DOHH2 (cell line): ENCODE data around the gene SPCS2.
A peak's percentile ranks its signal among the peaks of the same experiment; 100 is the strongest.

Source experiments
- H3F3A ChIP-seq: fragments of 200-600 bp; sonication (generic), shearing (Covaris generic); 2 replicates; pipeline ENCODE4 v1.6.0; 2016; ENCODE audit warnings: antibody characterized with exemption, mild to moderate bottlenecking; ENCODE audit not compliant: control insufficient read depth, insufficient read depth
- H3K27ac ChIP-seq: fragments of 200-600 bp; sonication (generic); 2 replicates; pipeline ENCODE4 v1.5.1; 2014; ENCODE audit warnings: low read depth, mild to moderate bottlenecking, low read length, moderate library complexity
- H3K27me3 ChIP-seq: fragments of 200-600 bp; sonication (generic); 2 replicates; pipeline ENCODE4 v1.6.1; 2014; ENCODE audit warnings: mild to moderate bottlenecking, low read length, mixed read lengths; ENCODE audit not compliant: control insufficient read depth
- H3K36me3 ChIP-seq: fragments of 200-600 bp; sonication (generic); 2 replicates; pipeline ENCODE4 v1.6.1; 2014; ENCODE audit warnings: mild to moderate bottlenecking, low read length, moderate library complexity, mixed read lengths; ENCODE audit not compliant: control insufficient read depth
- H3K4me1 ChIP-seq: fragments of 200-600 bp; sonication (generic); 2 replicates; pipeline ENCODE4 v1.6.1; 2014; ENCODE audit warnings: mild to moderate bottlenecking, low read length, mixed read lengths; ENCODE audit not compliant: control insufficient read depth
- H3K4me2 ChIP-seq: fragments of 200-600 bp; sonication (generic); 2 replicates; pipeline ENCODE4 v1.6.0; 2014; ENCODE audit warnings: mild to moderate bottlenecking, low read length, moderate library complexity
- H3K4me3 ChIP-seq: fragments of 200-600 bp; sonication (generic); 2 replicates; pipeline ENCODE4 v1.5.1; 2014; ENCODE audit warnings: mild to moderate bottlenecking, low read length, mixed read lengths
- H3K79me2 ChIP-seq: fragments of 200-600 bp; sonication (generic); 2 replicates; pipeline ENCODE4 v1.6.1; 2014; ENCODE audit warnings: mild to moderate bottlenecking, low read length, mixed read lengths; ENCODE audit not compliant: control insufficient read depth
- H3K9me2 ChIP-seq: fragments of 200-600 bp; sonication (generic); replicated peaks from 2 replicates; pipeline ENCODE4 v1.6.1; 2014; ENCODE audit warnings: mild to moderate bottlenecking, low read length, mixed read lengths; ENCODE audit not compliant: control insufficient read depth
- H3K9me3 ChIP-seq: fragments of 200-600 bp; sonication (generic); 2 replicates; pipeline ENCODE4 v1.6.1; 2014; ENCODE audit warnings: antibody characterized with exemption, low read length, mixed read lengths; ENCODE audit not compliant: control insufficient read depth, insufficient read depth
- H4K20me1 ChIP-seq: fragments of 200-600 bp; sonication (generic); 2 replicates; pipeline ENCODE4 v1.6.0; 2014; ENCODE audit warnings: low read depth, mild to moderate bottlenecking, antibody characterized with exemption, low read length, moderate library complexity; ENCODE audit not compliant: control insufficient read depth, insufficient read depth
- EZH2phosphoT487 ChIP-seq: fragments of 200-600 bp; sonication (generic); IDR thresholded peaks from 2 replicates; pipeline ENCODE4 v1.6.1; 2017; ENCODE audit warnings: borderline replicate concordance, mild to moderate bottlenecking, antibody characterized with exemption, low read length, moderate library complexity, mixed read lengths
- TF ChIP-seq, protein P1 (sequence below): fragments of 200-600 bp; sonication (generic); IDR thresholded peaks from one replicate; pipeline ENCODE4 v1.5.1; 2014; ENCODE audit warnings: antibody characterized with exemption, mild to moderate bottlenecking, low read depth, low read length; ENCODE audit not compliant: poor library complexity, severe bottlenecking

Gene SPCS2

DNA sequence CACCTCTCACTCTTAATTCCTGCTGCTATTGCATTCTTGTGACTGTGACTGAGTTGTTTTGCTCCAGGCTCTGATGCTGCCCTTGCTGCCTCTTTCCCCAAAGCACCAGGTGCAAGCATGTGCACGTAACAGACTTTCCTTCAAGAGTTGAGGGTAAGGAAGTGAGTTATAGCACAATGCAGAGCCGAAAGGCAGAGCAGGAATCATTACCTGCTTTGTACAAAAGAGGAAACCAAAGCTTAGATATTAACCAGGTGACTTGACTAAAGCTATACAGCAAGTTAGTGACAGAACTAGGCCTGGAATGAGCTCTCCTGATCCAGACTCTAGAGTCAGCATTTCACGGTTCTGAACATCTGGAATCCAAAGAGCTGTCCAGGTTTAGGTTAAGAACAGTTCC lies 73.2 kb downstream of the SPCS2 start:
- Histone ChIP-seq H3K9me3 (no peaks in the 10 kb centered on the region), H3K36me3 (no peaks in the 10 kb centered on the region), H3K4me2 (no peak overlapping the region), H3K4me1 (no peaks in the 10 kb centered on the region), H3K79me2 (no peaks in the 10 kb centered on the region), H4K20me1 (no peaks in the 10 kb centered on the region), H3K27ac (no peak overlapping the region), H3K9me2 (no peaks in the 10 kb centered on the region), H3K4me3 (no peak overlapping the region), H3F3A (no peaks in the 10 kb centered on the region), H3K27me3 (no peaks in the 10 kb centered on the region)
- no peak for TF ChIP-seq EZH2phosphoT487
- TF ChIP-seq, protein P1, sequence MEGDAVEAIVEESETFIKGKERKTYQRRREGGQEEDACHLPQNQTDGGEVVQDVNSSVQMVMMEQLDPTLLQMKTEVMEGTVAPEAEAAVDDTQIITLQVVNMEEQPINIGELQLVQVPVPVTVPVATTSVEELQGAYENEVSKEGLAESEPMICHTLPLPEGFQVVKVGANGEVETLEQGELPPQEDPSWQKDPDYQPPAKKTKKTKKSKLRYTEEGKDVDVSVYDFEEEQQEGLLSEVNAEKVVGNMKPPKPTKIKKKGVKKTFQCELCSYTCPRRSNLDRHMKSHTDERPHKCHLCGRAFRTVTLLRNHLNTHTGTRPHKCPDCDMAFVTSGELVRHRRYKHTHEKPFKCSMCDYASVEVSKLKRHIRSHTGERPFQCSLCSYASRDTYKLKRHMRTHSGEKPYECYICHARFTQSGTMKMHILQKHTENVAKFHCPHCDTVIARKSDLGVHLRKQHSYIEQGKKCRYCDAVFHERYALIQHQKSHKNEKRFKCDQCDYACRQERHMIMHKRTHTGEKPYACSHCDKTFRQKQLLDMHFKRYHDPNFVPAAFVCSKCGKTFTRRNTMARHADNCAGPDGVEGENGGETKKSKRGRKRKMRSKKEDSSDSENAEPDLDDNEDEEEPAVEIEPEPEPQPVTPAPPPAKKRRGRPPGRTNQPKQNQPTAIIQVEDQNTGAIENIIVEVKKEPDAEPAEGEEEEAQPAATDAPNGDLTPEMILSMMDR = no peak

DNA sequence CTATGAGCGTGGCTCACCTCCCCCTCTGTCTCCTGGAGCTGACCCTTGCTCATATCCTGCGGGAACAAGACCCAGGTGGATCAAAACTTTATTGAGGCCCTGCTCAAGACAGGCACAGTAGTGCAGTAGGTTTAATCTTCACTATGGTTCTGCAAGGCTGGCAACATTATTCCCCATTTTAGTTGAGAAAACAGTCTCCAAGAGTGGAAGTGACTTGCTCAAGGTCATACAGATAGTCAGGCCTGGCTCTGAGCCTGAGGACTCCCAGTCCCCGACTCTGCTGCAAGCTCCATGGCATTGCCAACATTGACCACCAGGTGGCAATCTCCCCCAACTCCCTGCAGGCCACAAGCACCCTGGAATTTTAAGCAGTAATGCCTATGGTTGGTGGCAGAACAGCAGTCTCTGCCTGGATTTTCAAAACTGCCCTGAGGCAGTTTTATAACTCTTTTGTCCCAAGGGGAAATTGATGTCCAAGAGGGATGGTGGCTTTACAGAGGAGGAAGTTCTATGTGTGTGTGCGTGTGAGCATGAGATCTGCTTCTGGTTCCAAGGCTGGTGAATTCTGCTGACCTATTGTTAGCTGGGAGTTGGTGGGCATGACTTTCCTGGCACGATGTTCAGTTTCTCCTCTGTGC lies 73.8 kb downstream of the SPCS2 start:
- TF ChIP-seq, protein P1 = peak; percentile 96
- TF ChIP-seq EZH2phosphoT487 = no peak
- Histone ChIP-seq H3K9me3 (no peaks in the 10 kb centered on the region), H3F3A (no peaks in the 10 kb centered on the region), H3K79me2 (no peaks in the 10 kb centered on the region), H4K20me1 (no peaks in the 10 kb centered on the region), H3K9me2 (no peaks in the 10 kb centered on the region), H3K4me1 (no peaks in the 10 kb centered on the region), H3K4me2 (no peak overlapping the region), H3K27me3 (no peaks in the 10 kb centered on the region), H3K36me3 (no peaks in the 10 kb centered on the region), H3K27ac (no peak overlapping the region), H3K4me3 (no peak overlapping the region)

DNA sequence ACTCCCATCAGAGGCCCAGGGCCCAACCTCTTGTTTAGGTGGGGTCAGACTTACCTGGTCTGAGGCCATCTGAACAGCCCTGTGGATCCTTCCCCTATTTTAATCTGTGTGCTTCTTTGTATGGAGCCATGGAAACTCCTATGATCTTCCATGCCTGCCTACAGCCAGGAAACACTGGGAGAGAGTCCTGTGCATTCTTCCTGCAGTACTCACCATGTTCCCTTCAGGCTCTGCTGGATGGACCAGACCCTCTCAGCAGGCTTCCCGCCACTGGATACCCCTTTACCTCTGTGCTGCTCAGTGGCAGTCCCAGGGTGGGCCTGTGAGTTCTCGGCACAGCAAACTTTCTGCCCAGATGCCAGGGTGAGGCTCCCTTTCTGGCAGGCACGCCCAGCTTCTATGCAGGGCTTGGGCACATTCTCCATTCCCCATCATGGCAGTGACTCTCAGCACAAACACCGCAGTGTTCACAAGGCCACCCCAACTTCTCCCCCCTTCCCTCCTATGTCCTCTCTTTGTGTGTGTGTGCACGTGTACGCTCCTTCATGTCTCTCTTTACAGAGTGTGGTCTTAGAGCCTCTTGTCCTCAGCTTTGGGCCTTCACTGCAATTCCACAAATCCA lies 74.5 kb downstream of the SPCS2 start:
- Histone ChIP-seq H4K20me1 (no peaks in the 10 kb centered on the region), H3K9me3 (no peaks in the 10 kb centered on the region), H3K36me3 (no peaks in the 10 kb centered on the region), H3K4me3 (no peak overlapping the region), H3K79me2 (no peaks in the 10 kb centered on the region), H3K9me2 (no peaks in the 10 kb centered on the region), H3F3A (no peaks in the 10 kb centered on the region), H3K27ac (no peak overlapping the region), H3K4me1 (no peaks in the 10 kb centered on the region), H3K27me3 (no peaks in the 10 kb centered on the region), H3K4me2 (no peak overlapping the region)
- TF ChIP-seq, protein P1 = no peak
- TF ChIP-seq EZH2phosphoT487 = no peak
